ENCODE data around the gene CYP2C19.
"Not testable (repeated sequence)": the region's sequence is repeated elsewhere in the genome, so short reads cannot be mapped to it uniquely, and the experiment has no call there.

CYP2C19 gene

DNA sequence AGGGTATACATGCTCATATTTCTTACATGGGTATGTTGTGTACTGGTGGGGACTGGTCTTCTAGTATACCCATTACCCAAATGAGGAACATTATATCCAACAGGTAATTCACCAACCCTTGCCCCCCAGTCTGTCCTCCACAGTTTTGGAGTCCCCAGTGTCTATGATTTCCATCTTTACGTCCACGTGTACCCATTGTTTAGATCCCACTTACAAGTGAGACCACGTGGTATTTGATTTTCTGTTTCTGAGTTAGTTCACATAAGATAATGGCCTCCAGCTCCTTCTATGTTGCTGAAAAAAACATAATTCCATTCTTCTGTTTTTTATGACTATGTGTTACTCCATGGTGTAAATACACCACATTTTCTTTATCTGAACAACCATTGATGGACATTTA, 126.6 kb downstream of the CYP2C19 start:
- DNase-seq, result no peak

GRCh38 chr10:94890264-94891022, 128.0 kb downstream of the CYP2C19 start:
- DNase-seq, result no peak

GRCh38 chr10:94898414-94898813, 135.9 kb downstream of the CYP2C19 start:
- not testable (repeated sequence) for DNase-seq

DNA sequence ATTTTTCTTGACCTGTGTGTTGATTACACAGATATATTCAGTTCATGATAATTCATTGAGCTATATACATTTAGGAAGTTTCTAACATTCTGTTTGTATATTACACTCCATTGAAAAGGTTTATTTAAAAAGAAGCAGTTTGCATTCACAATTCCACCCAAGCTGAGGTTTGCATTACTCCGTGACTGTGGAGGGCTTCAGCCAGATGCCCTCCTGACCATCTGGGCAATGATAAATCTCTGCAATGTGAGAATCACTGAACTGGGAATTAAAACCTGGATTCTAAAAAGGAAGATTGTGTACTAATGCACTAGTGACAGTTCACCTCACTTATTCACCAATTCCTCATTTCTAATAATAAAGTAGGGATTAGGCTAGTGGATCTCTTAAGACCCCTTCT, 139.6 kb downstream of the CYP2C19 start:
- no peak for DNase-seq

- peak; percentile 42 for DNase-seq
Measured at GRCh38 chr10:94902570-94902969, 140.1 kb downstream of the CYP2C19 start.
